HG03066 (cell line): ENCODE results near the gene CCL24.
"Not testable (repeated sequence)": the region's sequence is repeated elsewhere in the genome, so short reads cannot be mapped to it uniquely, and the experiment has no call there.

Experiments
- ATAC-seq: cut with Tn5 transposase; IDR thresholded peaks from one replicate; pipeline ENCODE4 v1.9.1; 2021; ENCODE audit warnings: low read depth; ENCODE audit not compliant: unreplicated experiment

The CCL24 gene

GRCh38 chr7:75820688-75821087 is 7.1 kb upstream of the CCL24 start:
- ATAC-seq = no peak

GRCh38 chr7:75819711-75820110 is 6.1 kb upstream of the CCL24 start:
- no peak for ATAC-seq

GRCh38 chr7:75818472-75818871 is 4.9 kb upstream of the CCL24 start:
- no peak for ATAC-seq

DNA sequence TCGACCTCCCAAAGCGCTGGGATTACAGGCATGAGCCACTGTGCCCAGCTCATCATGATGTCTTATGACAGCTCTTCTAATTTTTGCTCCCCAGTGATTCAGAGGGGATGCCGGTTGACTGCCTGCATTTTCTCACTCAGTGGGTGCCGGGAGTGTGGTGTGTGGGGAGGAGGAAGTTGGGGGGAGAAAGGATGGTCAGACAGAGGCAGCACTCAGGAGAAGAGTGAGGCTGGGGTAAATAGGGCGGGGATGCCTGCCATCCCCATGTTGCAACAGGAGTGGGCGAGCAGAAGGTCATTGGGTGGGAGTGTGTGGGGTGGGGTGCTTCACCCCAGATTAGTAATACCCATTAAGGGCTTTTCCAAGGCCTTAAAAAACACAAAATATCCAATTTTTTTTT is 3.5 kb upstream of the CCL24 start:
- ATAC-seq = no peak

GRCh38 chr7:75815418-75816064 is 1.9 kb upstream of the CCL24 start:
- no peak for ATAC-seq

GRCh38 chr7:75814407-75814947 is 871 bp upstream of the CCL24 start:
- ATAC-seq = no peak

- no peak for ATAC-seq
These were observed 522 bp downstream of the CCL24 start for GRCh38 chr7:75813084-75813483.

DNA sequence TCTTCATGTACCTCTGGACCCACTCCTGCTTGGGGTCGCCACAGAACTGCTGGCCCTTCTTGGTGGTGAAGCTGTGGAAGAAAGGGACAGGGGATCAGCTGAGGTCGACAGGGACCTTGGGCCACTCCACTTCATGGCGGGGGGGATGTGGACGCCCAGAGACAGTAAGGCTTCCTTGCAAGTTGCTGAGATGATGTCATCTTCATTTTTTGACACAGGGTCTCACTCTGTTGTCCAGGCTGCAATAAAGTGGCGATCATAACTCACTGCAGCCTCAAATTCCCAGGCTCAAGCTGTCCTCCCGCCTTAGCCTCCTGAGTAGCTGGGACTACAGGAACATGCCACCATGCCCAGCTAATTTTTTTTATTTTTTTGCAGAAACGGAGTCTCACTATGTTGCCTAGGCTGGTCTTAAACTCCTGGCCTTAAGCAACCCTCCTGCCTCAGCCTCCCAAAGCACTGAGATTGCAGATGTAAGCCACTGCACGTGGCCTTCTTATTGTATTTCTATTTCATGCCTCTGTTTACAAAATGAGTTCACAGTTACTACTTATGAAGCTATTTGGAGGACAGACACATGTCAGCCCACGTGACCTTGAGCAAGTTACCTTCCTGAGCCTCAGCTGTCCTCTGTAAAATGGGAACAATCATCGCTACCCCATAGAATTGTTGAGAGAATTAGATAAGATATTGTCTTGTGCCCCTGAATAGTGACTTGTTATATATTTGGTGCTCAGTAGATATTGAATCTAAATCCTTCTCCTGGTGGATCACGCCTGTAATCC is 1.5 kb downstream of the CCL24 start:
- ATAC-seq = no peak

GRCh38 chr7:75809396-75809795 is 4.2 kb downstream of the CCL24 start:
- ATAC-seq = no peak

DNA sequence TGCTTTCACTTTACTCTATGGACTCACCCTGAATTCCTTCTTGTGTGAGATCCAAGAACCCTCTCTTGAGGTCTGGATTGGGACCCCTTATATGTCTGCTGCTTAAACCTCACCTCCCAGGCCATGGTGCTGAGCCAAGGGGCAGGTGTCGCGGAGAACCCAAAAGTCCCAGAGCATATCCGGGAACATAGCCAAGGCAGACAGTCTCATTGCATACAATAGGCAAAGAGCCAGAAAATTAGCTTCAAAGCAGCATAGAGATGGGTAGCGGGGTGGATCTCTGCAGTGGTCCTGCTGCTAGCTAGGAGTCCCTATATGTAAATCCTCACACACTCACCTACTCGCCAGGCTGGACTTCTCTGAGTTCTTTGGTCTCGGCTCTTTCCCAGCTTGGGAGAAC is 5.5 kb downstream of the CCL24 start:
- no peak for ATAC-seq

GRCh38 chr7:75807452-75807851 is 6.2 kb downstream of the CCL24 start:
- no peak for ATAC-seq

DNA sequence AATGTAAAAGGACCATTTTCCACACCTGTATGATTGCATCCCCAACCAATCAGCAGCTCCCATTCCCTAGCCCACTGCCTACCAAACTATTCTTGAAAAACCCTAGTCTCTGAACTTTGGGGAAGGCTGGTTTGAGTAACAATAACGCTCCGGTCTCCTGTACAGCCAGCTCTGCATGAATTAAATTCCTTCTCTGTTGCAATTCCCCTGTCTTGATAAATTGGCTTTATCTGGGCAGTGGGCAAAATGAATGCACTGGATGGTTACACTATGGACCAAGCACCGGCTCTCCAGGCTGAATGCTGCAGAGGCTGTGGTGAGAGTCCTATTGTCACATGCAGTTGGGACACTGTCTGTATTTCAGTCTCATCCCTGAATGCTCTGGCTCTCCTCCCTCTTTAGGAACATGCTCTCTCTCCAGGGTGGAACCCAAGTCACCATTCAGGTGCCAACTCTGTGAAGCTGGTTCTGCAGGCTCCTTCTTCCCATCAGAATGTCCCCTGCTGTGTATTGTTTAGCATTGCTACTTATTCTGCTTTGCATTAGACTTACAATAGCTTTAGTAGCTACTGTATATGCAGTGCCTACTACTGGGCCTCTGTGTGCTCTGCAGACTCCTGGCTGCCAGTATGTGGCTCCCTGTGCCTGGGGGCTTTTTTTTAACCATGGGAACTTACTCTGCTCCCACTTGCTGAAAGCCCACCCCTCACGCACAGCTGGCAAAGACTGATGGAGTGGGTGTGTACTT is 6.9 kb downstream of the CCL24 start:
- ATAC-seq = no peak

GRCh38 chr7:75804705-75805104 is 8.9 kb downstream of the CCL24 start:
- ATAC-seq = no peak

DNA sequence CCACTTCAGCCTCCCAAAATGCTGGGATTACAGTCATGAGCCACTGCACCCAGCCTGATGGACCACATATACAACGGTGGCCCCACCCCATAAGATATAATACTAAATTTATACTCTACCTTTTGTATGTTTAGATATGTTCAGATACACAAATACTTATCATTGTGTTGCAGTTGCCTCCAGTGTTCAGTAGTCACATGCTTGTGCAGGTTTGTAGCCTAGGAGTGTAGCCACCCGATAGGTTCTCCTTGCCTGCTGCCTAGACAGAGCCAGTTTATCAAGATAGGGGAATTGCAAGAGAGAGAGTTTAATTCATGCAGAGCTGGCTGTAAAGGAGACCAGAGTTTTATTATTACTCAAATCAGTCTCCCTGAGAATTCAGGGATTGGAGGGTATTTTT is 9.6 kb downstream of the CCL24 start:
- no peak for ATAC-seq

GRCh38 chr7:75802552-75802821 is 11.1 kb downstream of the CCL24 start:
- ATAC-seq = no peak

DNA sequence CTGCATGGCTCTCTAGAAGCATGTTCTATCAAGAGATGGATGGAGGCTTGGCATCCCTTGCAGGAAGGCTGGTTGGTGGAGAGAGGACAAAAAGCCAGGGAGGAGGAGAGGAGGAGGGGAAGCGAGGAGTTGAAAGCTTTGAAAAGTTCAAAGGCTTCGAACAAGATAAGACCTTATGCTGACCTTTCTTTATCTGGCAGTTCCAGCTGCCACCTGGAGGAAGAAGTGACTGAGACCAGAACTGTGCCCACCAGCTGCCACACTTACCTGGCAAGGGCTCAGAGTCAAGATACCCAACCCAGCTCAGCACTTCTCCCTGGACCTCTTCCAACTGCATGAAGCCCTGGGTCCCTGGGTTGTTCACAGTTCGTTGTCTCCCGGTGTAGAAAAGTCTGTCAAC is 14.8 kb downstream of the CCL24 start:
- no peak for ATAC-seq

DNA sequence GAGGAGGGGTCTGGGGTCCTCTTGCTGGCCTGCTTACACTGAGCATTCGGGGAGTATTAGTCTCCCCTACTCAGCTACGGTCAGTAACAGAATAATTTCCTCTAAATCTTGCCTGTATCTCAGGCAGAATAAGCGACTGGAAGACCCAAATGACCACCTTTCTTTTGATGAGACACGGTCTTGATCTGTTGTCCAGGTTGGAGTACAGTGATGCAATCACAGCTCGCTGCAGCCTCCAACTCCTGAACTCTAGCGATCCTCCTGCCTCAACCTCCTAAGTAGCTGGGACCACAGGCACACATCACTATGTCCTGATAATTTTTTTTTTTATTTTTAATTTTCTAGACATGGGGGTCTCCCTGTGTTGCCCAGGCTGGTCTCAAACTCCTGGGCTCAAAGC is 17.2 kb downstream of the CCL24 start:
- no peak for ATAC-seq

- no peak for ATAC-seq
These were observed 17.7 kb downstream of the CCL24 start for GRCh38 chr7:75795831-75796285.

DNA sequence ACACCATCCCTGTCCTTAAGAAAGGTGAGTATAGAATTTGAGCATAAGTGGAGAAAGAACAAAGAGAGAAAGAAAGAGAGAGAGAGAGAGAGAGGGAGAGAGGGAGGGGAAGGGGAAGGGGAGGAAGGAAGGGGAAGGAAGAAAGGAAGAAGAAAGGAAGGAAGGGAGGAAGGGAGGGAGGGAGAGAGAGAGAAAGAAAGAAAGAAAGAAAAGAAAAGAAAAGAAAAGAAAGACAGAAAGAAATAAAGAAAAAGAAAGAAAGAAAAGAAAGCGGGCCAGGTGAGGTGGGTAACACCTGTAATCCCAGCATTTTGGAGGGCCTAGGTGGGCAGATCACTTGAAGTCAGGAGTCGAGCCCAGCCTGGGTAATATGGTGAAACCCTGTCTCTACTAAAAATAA is 19.9 kb downstream of the CCL24 start:
- no peak for ATAC-seq

GRCh38 chr7:75792567-75792966 is 21.0 kb downstream of the CCL24 start:
- ATAC-seq = not testable (repeated sequence)

GRCh38 chr7:75789361-75789924 is 24.2 kb downstream of the CCL24 start:
- ATAC-seq = no peak
